DND-41 (cell line): Measurements from ENCODE around the gene C10orf105.

Experiments used
- EZH2 ChIP-seq: IDR thresholded peaks from 3 replicates; pipeline ENCODE4 v1.6.1; 2012; ENCODE audit warnings: borderline replicate concordance, low read depth, mild to moderate bottlenecking, moderate library complexity, low read length, inconsistent platforms; ENCODE audit not compliant: severe bottlenecking
- TF ChIP-seq, protein P1 (sequence below): IDR thresholded peaks from 2 replicates; pipeline ENCODE4 v1.5.1; 2012; ENCODE audit warnings: borderline replicate concordance, low read length, moderate library complexity, mild to moderate bottlenecking; ENCODE audit not compliant: poor library complexity, severe bottlenecking; ENCODE audit errors: extremely low read depth

DNA sequence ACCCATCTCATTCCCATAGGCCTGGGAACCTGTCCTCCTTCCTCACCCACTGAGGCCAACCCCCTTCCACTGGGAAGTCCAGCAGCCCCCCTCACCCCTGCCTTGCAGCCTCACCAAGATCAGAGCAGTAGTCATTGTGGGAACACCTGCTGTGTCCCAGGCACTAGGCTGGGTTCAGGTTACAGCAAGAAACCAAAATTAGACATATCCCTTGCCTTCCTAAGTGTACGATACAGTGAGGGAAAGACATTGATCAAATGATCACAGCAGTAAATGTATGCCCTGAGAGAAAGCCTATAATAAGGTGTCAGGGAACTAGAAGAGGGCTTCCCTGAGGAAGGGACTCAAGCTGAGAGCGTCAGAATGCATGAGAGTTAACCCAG is 17.0 kb upstream of the C10orf105 start:
- TF ChIP-seq, protein P1, sequence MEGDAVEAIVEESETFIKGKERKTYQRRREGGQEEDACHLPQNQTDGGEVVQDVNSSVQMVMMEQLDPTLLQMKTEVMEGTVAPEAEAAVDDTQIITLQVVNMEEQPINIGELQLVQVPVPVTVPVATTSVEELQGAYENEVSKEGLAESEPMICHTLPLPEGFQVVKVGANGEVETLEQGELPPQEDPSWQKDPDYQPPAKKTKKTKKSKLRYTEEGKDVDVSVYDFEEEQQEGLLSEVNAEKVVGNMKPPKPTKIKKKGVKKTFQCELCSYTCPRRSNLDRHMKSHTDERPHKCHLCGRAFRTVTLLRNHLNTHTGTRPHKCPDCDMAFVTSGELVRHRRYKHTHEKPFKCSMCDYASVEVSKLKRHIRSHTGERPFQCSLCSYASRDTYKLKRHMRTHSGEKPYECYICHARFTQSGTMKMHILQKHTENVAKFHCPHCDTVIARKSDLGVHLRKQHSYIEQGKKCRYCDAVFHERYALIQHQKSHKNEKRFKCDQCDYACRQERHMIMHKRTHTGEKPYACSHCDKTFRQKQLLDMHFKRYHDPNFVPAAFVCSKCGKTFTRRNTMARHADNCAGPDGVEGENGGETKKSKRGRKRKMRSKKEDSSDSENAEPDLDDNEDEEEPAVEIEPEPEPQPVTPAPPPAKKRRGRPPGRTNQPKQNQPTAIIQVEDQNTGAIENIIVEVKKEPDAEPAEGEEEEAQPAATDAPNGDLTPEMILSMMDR, result no peak
- TF ChIP-seq EZH2, result no peak
